A549 (cell line): ENCODE results near the gene CTCF. TPM values are rescaled to one million over a fixed set of nuclear protein-coding genes. Genes with fewer than 3 reads are reported as not detected.

Experiments used
- ATAC-seq, 2 experiments: fragments of 200-7000 bp in 1 of 2; fragments of >200 bp in 1 of 2; cut with Nextera tagmentation in 1 of 2; cut with Tn5 transposase in 1 of 2; 3 replicates each; pipeline versions ENCODE4 v1.8.0 to v1.9.1; 2018 to 2020; ENCODE audit warnings: mild to moderate bottlenecking in 1 of 2, moderate library complexity in 1 of 2
- CTCF ChIA-PET: fragments of 300-600 bp; sonication (Branson Sonifier 250); formaldehyde crosslinking; extraction: SDS; loops from one replicate; lab custom pipeline; 2021; ENCODE audit warnings: antibody characterized with exemption, inconsistent platforms; lab: Yijun Ruan, JAX
- POLR2A ChIA-PET: fragments of 350-600 bp; formaldehyde crosslinking; extraction: SDS; loops from one replicate; lab custom pipeline; 2021; ENCODE audit warnings: antibody characterized with exemption, inconsistent platforms; lab: Yijun Ruan, JAX
- DNase-seq, 2 experiments: peaks; one replicate each; pipeline versions ENCODE4 v3.0.0 to v3.0.0-alpha.2; 2011 to 2016; ENCODE audit warnings: low read depth in 1 of 2, low spot score in 1 of 2
- FAIRE-seq: peaks from 2 replicates; lab custom pipeline; 2011; peaks lifted over from hg19 to GRCh38; lab: Jason Lieb, UNC
- H3K27ac ChIP-seq, 2 experiments: fragments of >200 bp; sonication (Bioruptor Twin); formaldehyde crosslinking; 3 replicates each; pipeline ENCODE4 v1.5.1; 2016 to 2017
- H3K4me1 ChIP-seq: fragments of >200 bp; sonication (Bioruptor Twin); formaldehyde crosslinking; 3 replicates; pipeline ENCODE4 v1.6.1; 2016
- H3K4me2 ChIP-seq: fragments of >200 bp; sonication (Bioruptor Twin); formaldehyde crosslinking; 3 replicates; pipeline ENCODE4 v1.6.1; 2016
- H3K4me3 ChIP-seq: fragments of >200 bp; sonication (Bioruptor Twin); formaldehyde crosslinking; 3 replicates; pipeline ENCODE4 v1.5.1; 2016
- H3K9me3 ChIP-seq: fragments of >200 bp; sonication (Bioruptor Twin); formaldehyde crosslinking; 3 replicates; pipeline ENCODE4 v1.6.1; 2016
- BHLHE40 ChIP-seq: IDR thresholded peaks from 2 replicates; pipeline ENCODE4 v1.6.1; 2012; ENCODE audit warnings: low read depth, low read length, inconsistent platforms
- CBX2 ChIP-seq: fragments of 200-600 bp; sonication (generic); IDR thresholded peaks from 2 replicates; pipeline ENCODE4 v1.6.1; 2016; ENCODE audit warnings: low read depth, mild to moderate bottlenecking, borderline replicate concordance
- CHD4 ChIP-seq: fragments of 200-600 bp; sonication (generic); IDR thresholded peaks from 2 replicates; pipeline ENCODE4 v1.6.1; 2016; ENCODE audit warnings: antibody characterized with exemption, mild to moderate bottlenecking, borderline replicate concordance
- EHF ChIP-seq: fragments of 250-450 bp; sonication (Bioruptor Pico); IDR thresholded peaks from 2 replicates; pipeline ENCODE4 v1.5.0; 2020; ENCODE audit warnings: mild to moderate bottlenecking
- EHMT2 ChIP-seq: fragments of 200-600 bp; sonication (generic); IDR thresholded peaks from 2 replicates; pipeline ENCODE4 v1.6.1; 2016; ENCODE audit warnings: antibody characterized with exemption, low read depth, mild to moderate bottlenecking, moderate library complexity
- EP300 ChIP-seq, 2 experiments: fragments of >200 bp; sonication (Bioruptor Twin); formaldehyde crosslinking; IDR thresholded peaks; 2 replicates in 1 of 2; 3 replicates in 1 of 2; pipeline ENCODE4 v1.6.1; 2016 to 2017
- HDAC2 ChIP-seq: fragments of 200-600 bp; sonication (generic); IDR thresholded peaks from 2 replicates; pipeline ENCODE4 v1.6.1; 2016
- HES2 ChIP-seq: fragments of >200 bp; sonication (Bioruptor Twin); formaldehyde crosslinking; IDR thresholded peaks from 2 replicates; pipeline ENCODE4 v1.6.1; 2016
- HOXB13 ChIP-seq: fragments of 250-450 bp; sonication (Bioruptor Pico); IDR thresholded peaks from 2 replicates; pipeline ENCODE4 v1.5.0; 2020; ENCODE audit warnings: low read depth, mild to moderate bottlenecking, moderate library complexity
- HOXB5 ChIP-seq: fragments of 250-450 bp; sonication (Bioruptor Pico); IDR thresholded peaks from 2 replicates; pipeline ENCODE4 v1.5.0; 2020; ENCODE audit warnings: mild to moderate bottlenecking, moderate library complexity
- MAFK ChIP-seq: fragments of 450-650 bp; IDR thresholded peaks from 2 replicates; pipeline ENCODE4 v1.6.1; 2014; ENCODE audit not compliant: partially characterized antibody
- NFE2L2 ChIP-seq: fragments of 150-350 bp; conservative IDR thresholded peaks from 2 replicates; pipeline ENCODE4 v1.6.1; 2014; ENCODE audit warnings: low read length
- NPAS2 ChIP-seq: fragments of 250-450 bp; sonication (Bioruptor Pico); IDR thresholded peaks from 2 replicates; pipeline ENCODE4 v1.8.0; 2022; ENCODE audit warnings: mild to moderate bottlenecking, moderate library complexity, borderline replicate concordance
- POLR2AphosphoS2 ChIP-seq: conservative IDR thresholded peaks from 2 replicates; pipeline ENCODE4 v1.6.1; 2012; ENCODE audit warnings: low read length, improper control_type of control experiment, inconsistent platforms
- RAD21 ChIP-seq, 2 experiments: fragments of >200 bp in 1 of 2; sonication (Bioruptor Twin) in 1 of 2; formaldehyde crosslinking in 1 of 2; IDR thresholded peaks in 1 of 2; conservative IDR thresholded peaks in 1 of 2; 2 replicates in 1 of 2; 3 replicates in 1 of 2; pipeline ENCODE4 v1.6.1; 2012 to 2018; ENCODE audit warnings: inconsistent platforms in 1 of 2
- RNF2 ChIP-seq: fragments of 200-600 bp; sonication (generic); IDR thresholded peaks from 2 replicates; pipeline ENCODE4 v1.6.1; 2016; ENCODE audit warnings: low read depth, mild to moderate bottlenecking, antibody characterized with exemption, moderate library complexity, borderline replicate concordance
- SMC3 ChIP-seq: fragments of >200 bp; sonication (Bioruptor Twin); formaldehyde crosslinking; IDR thresholded peaks from 3 replicates; pipeline ENCODE4 v1.6.1; 2018; ENCODE audit warnings: inconsistent platforms
- TFCP2L1 ChIP-seq: fragments of 250-450 bp; sonication (Bioruptor Pico); IDR thresholded peaks from 2 replicates; pipeline ENCODE4 v1.5.0; 2021; ENCODE audit warnings: mild to moderate bottlenecking
- ZNF302 ChIP-seq: fragments of 250-450 bp; sonication (Bioruptor Pico); IDR thresholded peaks from 2 replicates; pipeline ENCODE4 v1.9.0; 2021; ENCODE audit warnings: inconsistent platforms, mild to moderate bottlenecking, moderate library complexity
- WGBS: methylation state at CpG from one replicate; pipeline ENCODE4 v1.1.6; 2017; ENCODE audit errors: missing lambda C conversion rate; 5-methylcytosine and 5-hydroxymethylcytosine counted together
- polyA plus RNA-seq, 4 experiments: library from polyadenylated mRNA; depleted of rRNA in 3 of 4; stranded (reverse); fragments of >200 nt; fragmentation: RNase III in 1 of 4; extraction: RNeasy Plus Mini Kit Qiagen cat#74134 plus additional on column Dnase treatment in 1 of 4; gene quantifications; 2 replicates in 3 of 4; 3 replicates in 1 of 4; pipeline ENCODE4 v1.2.3, GENCODE V29; 2011 to 2017
- TF ChIP-seq, protein P1 (sequence below): IDR thresholded peaks from 2 replicates; pipeline ENCODE4 v1.6.1; 2012

Gene CTCF
- polyA plus RNA-seq, 2 of the 4 experiments (the other 2 are of a cell fraction): 42.5 to 58.4 TPM

DNA sequence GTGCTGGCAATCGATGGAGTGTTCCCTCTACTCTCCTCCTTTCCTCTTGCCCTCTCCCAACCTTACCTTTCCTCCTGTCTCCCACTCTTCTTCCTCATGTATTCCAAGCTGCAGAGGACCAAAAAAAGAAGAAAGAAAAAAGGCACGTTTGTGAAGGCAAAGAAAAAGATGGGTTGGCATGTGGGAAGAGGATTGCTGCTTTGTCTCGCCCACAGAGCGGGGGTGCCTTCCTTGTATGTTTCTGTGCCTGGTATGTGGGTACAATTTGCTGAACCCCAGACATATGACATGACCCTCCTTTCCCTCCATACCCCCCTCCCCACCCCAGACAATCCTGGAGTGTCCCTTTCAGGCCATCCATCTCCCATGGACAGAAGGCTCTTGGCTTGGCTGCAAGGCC lies 13.1 kb upstream of the CTCF start:
- FAIRE-seq: no peak
- ATAC-seq: no peak
- ChIA-PET POLR2A (no interaction called here), CTCF (interaction anchor here (0.6 to 22.1 kb wide), 10 partner anchors 7 to 650 kb away, joined by 3 to 301 read pairs (median 6); partner anchors contain the start of genes ATP6V0D1 and CTCF)
- Histone ChIP-seq H3K4me2 (no peak overlapping the region), H3K4me1 (no peaks in the 10 kb centered on the region), H3K9me3 (no peaks in the 10 kb centered on the region), H3K27ac (no peak overlapping the region), H3K4me3 (no peak overlapping the region)
- 80% methylated on average over 4 of the region's 4 CpGs for WGBS
- no peak for DNase-seq
- TF ChIP-seq MAFK (no peak), HDAC2 (no peak), BHLHE40 (no peak), EHF (CRISPR knock-in tag) (no peak), CBX2 (no peak), NPAS2 (CRISPR knock-in tag) (no peak), SMC3 (no peak), TFCP2L1 (CRISPR knock-in tag) (no peak), HOXB5 (CRISPR knock-in tag) (no peak), CHD4 (no peak), HES2 (no peak)

DNA sequence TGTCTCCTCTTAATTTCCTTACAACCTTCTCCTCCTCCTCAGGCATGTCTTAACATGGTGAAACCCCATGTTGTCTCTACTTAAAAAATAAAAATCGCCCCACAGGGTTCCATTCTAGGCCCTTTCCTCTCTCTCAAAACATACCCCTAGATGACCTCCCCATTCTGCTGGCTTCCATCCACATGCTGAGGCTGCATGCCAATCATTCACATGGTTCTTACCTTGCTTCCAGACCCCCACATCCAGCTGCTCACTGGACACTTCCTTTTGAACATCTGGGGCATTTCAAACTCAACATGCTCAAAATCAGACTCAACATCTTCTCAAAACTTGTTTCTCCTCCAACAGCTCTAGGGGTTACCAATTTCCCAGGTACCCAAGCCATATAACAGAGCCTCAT lies 12.4 kb upstream of the CTCF start:
- POLR2A ChIA-PET: no interaction called here

GRCh38 chr16:67551091-67551490 lies 11.2 kb upstream of the CTCF start:
- TF ChIP-seq SMC3 (no peak), RAD21 (conservative IDR thresholded peaks at IDR 0.05 in 1 of 2, IDR thresholded peaks at IDR 0.05 in 1 of 2) (no peak)
- peaks cover 9% of the 10 kb centered on the region for H3K4me1 ChIP-seq
- 94% methylated on average over 2 of the region's 2 CpGs for WGBS
- CTCF ChIA-PET: interaction anchor here (1.2 to 3.7 kb wide), 6 partner anchors 11 to 112 kb away, joined by 3 to 22 read pairs (median 6); partner anchors contain the start of genes CARMIL2 and CTCF
- no peak for ATAC-seq
- no peak for DNase-seq
- POLR2A ChIA-PET: no interaction called here
- H3K9me3 ChIP-seq: no peaks in the 10 kb centered on the region
- H3K4me3 ChIP-seq: no peak overlapping the region
- FAIRE-seq: no peak
- no peak overlapping the region for H3K4me2 ChIP-seq
- H3K27ac ChIP-seq: no peak overlapping the region

More for the DNA sequence above, 12.4 kb upstream of the CTCF start:
- DNase-seq (no peak), FAIRE-seq (no peak), ATAC-seq (no peak)
- CTCF ChIA-PET: interaction anchor here (0.6 to 22.1 kb wide), 9 partner anchors 6 to 650 kb away, joined by 3 to 301 read pairs (median 3); partner anchors contain the start of genes CARMIL2 and CTCF
- H3K27ac ChIP-seq: no peak overlapping the region
- no peak overlapping the region for H3K4me3 ChIP-seq
- no peak overlapping the region for H3K4me2 ChIP-seq
- H3K4me1 ChIP-seq: no peaks in the 10 kb centered on the region
- no peak for TF ChIP-seq POLR2AphosphoS2
- H3K9me3 ChIP-seq: no peaks in the 10 kb centered on the region
- WGBS: 50% methylated on average over 1 of the region's 1 CpG

GRCh38 chr16:67551972-67552371 lies 10.4 kb upstream of the CTCF start:
- peaks cover 13% of the 10 kb centered on the region for H3K4me1 ChIP-seq
- H3K9me3 ChIP-seq: no peaks in the 10 kb centered on the region
- ATAC-seq: no peak
- H3K4me3 ChIP-seq: no peak overlapping the region
- TF ChIP-seq HOXB13 (CRISPR knock-in tag) (no peak), EP300 (IDR thresholded peaks at IDR 0.05) (no peak), POLR2AphosphoS2 (no peak), NFE2L2 (no peak), ZNF302 (CRISPR knock-in tag) (no peak), EHMT2 (no peak), NPAS2 (CRISPR knock-in tag) (no peak), EHF (CRISPR knock-in tag) (no peak), RAD21 (conservative IDR thresholded peaks at IDR 0.05 in 1 of 2, IDR thresholded peaks at IDR 0.05 in 1 of 2) (no peak), HOXB5 (CRISPR knock-in tag) (no peak), RNF2 (no peak)
- TF ChIP-seq, protein P1, sequence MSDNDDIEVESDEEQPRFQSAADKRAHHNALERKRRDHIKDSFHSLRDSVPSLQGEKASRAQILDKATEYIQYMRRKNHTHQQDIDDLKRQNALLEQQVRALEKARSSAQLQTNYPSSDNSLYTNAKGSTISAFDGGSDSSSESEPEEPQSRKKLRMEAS: no peak
- CTCF ChIA-PET: interaction anchor here (1.2 to 3.7 kb wide), 7 partner anchors 10 to 111 kb away, joined by 3 to 22 read pairs (median 3); partner anchors contain the start of genes CARMIL2 and CTCF
- POLR2A ChIA-PET: interaction anchor here (1.0 kb wide), 1 partner anchor 10 kb away, joined by 4 read pairs; the partner anchor contains the start of gene CTCF
- no peak overlapping the region for H3K27ac ChIP-seq
- no peak overlapping the region for H3K4me2 ChIP-seq
- no peak for FAIRE-seq
- WGBS: 97% methylated on average over 2 of the region's 2 CpGs
- no peak for DNase-seq
